ENCODE results near the gene LSM7.

Gene LSM7

DNA sequence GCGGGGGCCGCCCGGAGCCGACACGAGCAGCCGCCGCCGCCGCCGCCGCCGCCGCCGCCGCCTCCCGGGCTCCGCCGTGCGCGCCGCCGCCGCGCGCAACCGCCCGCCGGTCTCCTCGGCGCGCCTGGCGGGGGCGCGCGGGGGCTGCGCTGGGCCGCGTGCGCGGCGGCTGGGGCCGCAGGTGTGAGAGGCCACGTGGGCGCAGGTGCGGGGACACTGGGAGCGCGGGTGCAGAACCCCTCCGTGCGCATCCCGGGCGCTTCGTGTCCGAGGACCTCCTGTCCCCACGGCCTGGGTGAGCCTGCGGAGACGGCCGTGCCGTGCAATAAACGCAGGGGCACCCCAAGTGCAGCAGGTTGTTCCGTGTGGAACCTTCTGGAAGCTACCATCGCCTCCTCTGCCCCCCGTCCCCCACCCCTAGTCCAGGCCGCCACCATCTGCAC is 20.3 kb downstream of the LSM7 start, which contains the start of gene LINGO3:
Gene LINGO3 (minus strand): TSS at position 41 of the 443 bp plus-strand sequence. CDS start 16,378 bp downstream, outside the sequence.
- Histone ChIP-seq H3K9me3 (ENCODE audit: severe bottlenecking) (no peaks in the 10 kb centered on the region), H3K36me3 (ENCODE audit: low read depth) (no peaks in the 10 kb centered on the region), H3K4me3 (ENCODE audit: severe bottlenecking) (peak within 1 kb of the TSS; percentile 22), H3K27ac (ENCODE audit: poor library complexity, severe bottlenecking) (no peak within 1 kb of the TSS), H3K27me3 (ENCODE audit: insufficient read depth, poor library complexity, severe bottlenecking) (peaks cover 6% of the 10 kb centered on the region), H3K4me1 (ENCODE audit: insufficient read depth, poor library complexity, severe bottlenecking) (no peaks in the 10 kb centered on the region)
- no peak for TF ChIP-seq CTCF (IDR thresholded peaks at IDR 0.05; ENCODE audit: poor library complexity, severe bottlenecking)
- ATAC-seq (ENCODE audit: low read depth) (no peak), DNase-seq (ENCODE audit: low spot score) (no peak)

DNA sequence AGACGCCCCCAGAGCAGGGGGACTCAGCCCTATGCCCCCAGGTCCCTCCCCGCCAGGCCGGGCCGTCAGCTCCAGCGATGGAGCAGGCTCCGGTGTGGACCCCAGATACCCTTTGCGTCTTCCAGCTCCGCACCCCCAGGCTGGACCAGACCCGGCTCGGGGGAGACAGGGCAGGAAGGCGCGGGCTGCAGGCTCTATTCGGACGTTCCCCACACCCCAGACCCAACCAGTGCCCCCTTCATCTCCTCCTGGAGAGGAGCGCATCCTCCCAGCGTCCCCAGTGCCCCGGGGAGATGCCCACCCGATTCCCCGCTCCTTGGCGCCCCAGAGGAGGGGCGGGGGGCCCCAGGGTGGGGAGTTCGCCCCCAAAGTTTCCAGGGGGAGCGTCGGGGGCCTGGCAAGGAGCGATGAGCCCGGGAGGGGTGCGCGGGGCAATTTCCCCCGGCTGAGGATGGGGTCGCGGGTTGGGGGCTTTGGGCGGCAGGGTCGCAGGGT is 20.8 kb downstream of the LSM7 start:
- no peaks in the 10 kb centered on the region for H3K9me3 ChIP-seq (ENCODE audit: severe bottlenecking)
- H3K27me3 ChIP-seq (ENCODE audit: insufficient read depth, poor library complexity, severe bottlenecking) = peaks cover 6% of the 10 kb centered on the region
- TF ChIP-seq CTCF (IDR thresholded peaks at IDR 0.05; ENCODE audit: poor library complexity, severe bottlenecking) = no peak
- ATAC-seq (ENCODE audit: low read depth) = no peak
- no peak overlapping the region for H3K27ac ChIP-seq (ENCODE audit: poor library complexity, severe bottlenecking)
- peak overlapping the region; percentile 22 for H3K4me3 ChIP-seq (ENCODE audit: severe bottlenecking)
- H3K36me3 ChIP-seq (ENCODE audit: low read depth) = no peaks in the 10 kb centered on the region
- no peak for DNase-seq (ENCODE audit: low spot score)
- no peaks in the 10 kb centered on the region for H3K4me1 ChIP-seq (ENCODE audit: insufficient read depth, poor library complexity, severe bottlenecking)

DNA sequence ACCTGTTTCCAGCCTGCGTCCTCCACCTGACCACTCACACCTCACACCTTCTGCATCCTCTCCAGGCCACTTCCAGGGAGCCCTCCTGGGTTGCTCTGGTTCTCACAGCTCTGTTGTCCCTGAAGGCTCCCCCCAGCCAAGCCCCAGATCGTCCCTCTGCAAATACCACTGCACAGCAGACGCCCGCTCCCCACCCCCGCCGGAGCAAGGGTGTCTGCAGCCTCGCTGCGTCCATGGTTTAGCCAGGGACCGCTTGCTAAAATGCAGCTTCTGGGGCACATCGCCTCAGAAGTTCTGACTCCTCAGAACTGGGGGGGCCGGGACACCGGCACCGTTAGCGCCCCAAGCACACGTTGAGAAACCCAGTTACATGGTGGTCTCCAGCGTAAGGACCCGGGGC is 21.4 kb downstream of the LSM7 start:
- TF ChIP-seq CTCF (IDR thresholded peaks at IDR 0.05; ENCODE audit: poor library complexity, severe bottlenecking) = no peak

DNA sequence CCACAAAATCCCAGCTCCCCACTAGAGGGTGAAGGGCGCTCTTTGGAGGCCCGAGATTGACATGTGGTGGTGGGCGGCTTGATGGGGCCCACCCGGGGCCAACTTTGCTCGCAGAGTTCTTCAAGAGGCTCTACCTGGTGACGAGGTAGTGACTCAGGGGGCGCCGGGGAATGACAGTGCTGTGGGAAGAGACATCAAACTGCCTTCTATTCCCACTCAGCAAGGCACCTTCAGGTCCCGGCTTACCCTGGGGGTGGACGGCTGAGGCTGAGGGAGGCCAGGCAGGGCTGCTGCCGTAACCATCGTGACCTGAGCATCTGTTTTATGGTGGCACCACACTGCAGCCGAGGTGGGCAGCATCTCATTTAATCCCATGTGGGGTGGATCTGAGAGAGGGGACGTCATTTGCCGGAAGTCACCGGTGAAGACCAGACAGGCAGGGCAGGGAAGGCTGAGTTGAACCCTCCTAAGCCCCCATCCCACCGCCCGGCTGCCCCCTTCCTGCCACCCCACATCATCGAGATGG is 22.0 kb downstream of the LSM7 start:
- TF ChIP-seq CTCF (IDR thresholded peaks at IDR 0.05; ENCODE audit: poor library complexity, severe bottlenecking) = no peak
- no peak overlapping the region for H3K27ac ChIP-seq (ENCODE audit: poor library complexity, severe bottlenecking)
- no peak for ATAC-seq (ENCODE audit: low read depth)

More for the DNA sequence above, 21.4 kb downstream of the LSM7 start:
- Histone ChIP-seq H3K9me3 (ENCODE audit: severe bottlenecking) (no peaks in the 10 kb centered on the region), H3K27me3 (ENCODE audit: insufficient read depth, poor library complexity, severe bottlenecking) (peaks cover 6% of the 10 kb centered on the region), H3K4me3 (ENCODE audit: severe bottlenecking) (no peak overlapping the region), H3K36me3 (ENCODE audit: low read depth) (no peaks in the 10 kb centered on the region), H3K27ac (ENCODE audit: poor library complexity, severe bottlenecking) (no peak overlapping the region), H3K4me1 (ENCODE audit: insufficient read depth, poor library complexity, severe bottlenecking) (no peaks in the 10 kb centered on the region)
- DNase-seq (ENCODE audit: low spot score) = no peak
- no peak for ATAC-seq (ENCODE audit: low read depth)

More for the DNA sequence above, 22.0 kb downstream of the LSM7 start:
- Histone ChIP-seq H3K27me3 (ENCODE audit: insufficient read depth, poor library complexity, severe bottlenecking) (peaks cover 6% of the 10 kb centered on the region), H3K4me1 (ENCODE audit: insufficient read depth, poor library complexity, severe bottlenecking) (no peaks in the 10 kb centered on the region), H3K36me3 (ENCODE audit: low read depth) (no peaks in the 10 kb centered on the region), H3K9me3 (ENCODE audit: severe bottlenecking) (no peaks in the 10 kb centered on the region), H3K4me3 (ENCODE audit: severe bottlenecking) (no peak overlapping the region)
- no peak for DNase-seq (ENCODE audit: low spot score)
